H7 (cell line): Measurements from ENCODE around the gene PLA2G4E. TPM values are rescaled to one million over a fixed set of nuclear protein-coding genes. Genes with fewer than 3 reads are reported as not detected.
A peak's percentile ranks its signal among the peaks of the same experiment; 100 is the strongest.

ENCODE experiments used
- DNase-seq: peaks from one replicate; pipeline ENCODE4 v3.0.0; 2012
- H3K27me3 ChIP-seq: 2 replicates; pipeline ENCODE4 v1.6.0; 2011; ENCODE audit warnings: mild to moderate bottlenecking, low read length; ENCODE audit not compliant: control insufficient read depth, insufficient read depth
- H3K36me3 ChIP-seq: replicated peaks from 2 replicates; pipeline ENCODE4 v1.5.1; 2011; ENCODE audit warnings: low read length; ENCODE audit not compliant: control insufficient read depth, insufficient read depth
- H3K4me3 ChIP-seq: 2 replicates; pipeline ENCODE4 v1.5.1; 2011; ENCODE audit warnings: low read depth, mild to moderate bottlenecking, control low read depth, low read length, moderate library complexity; ENCODE audit not compliant: insufficient read depth
- total RNA-seq: library from RNA; depleted of rRNA; stranded (reverse); fragments of >200 nt; shearing (Covaris generic); gene quantifications from 2 replicates; pipeline ENCODE4 v1.2.3, GENCODE V29; 2014

PLA2G4E gene
- total RNA-seq, 1 experiment from 2014 or later = not detected

GRCh38 chr15:41983621-41984571 is 36.9 kb downstream of the PLA2G4E start:
- no peaks in the 10 kb centered on the region for H3K27me3 ChIP-seq
- no peaks in the 10 kb centered on the region for H3K36me3 ChIP-seq
- DNase-seq = no peak
- no peak overlapping the region for H3K4me3 ChIP-seq

DNA sequence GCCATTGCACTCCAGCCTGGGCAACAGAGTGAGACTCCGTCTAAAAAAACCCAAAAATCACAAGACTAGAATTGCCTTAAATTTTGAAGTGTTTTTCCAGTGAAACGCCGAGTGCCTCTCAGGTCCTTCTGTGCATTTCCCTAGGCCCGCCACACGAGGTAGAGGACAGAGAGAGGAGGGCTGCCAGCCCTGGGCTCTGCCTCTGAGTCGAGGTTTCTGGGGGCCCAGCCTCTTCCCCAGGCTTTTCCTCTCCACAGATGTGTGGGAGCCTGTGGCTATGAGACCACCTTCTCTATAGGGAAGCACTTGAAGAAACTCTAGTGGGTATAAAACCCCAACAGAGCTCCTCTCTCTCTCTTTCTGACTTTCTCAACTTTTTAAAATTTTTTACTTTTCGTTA is 37.6 kb downstream of the PLA2G4E start:
- H3K27me3 ChIP-seq = no peaks in the 10 kb centered on the region
- no peak overlapping the region for H3K4me3 ChIP-seq
- peak; percentile 64 for DNase-seq
- no peaks in the 10 kb centered on the region for H3K36me3 ChIP-seq

GRCh38 chr15:41982133-41982930 is 38.5 kb downstream of the PLA2G4E start:
- DNase-seq = no peak
- no peak overlapping the region for H3K4me3 ChIP-seq
- no peaks in the 10 kb centered on the region for H3K36me3 ChIP-seq
- H3K27me3 ChIP-seq = no peaks in the 10 kb centered on the region

DNA sequence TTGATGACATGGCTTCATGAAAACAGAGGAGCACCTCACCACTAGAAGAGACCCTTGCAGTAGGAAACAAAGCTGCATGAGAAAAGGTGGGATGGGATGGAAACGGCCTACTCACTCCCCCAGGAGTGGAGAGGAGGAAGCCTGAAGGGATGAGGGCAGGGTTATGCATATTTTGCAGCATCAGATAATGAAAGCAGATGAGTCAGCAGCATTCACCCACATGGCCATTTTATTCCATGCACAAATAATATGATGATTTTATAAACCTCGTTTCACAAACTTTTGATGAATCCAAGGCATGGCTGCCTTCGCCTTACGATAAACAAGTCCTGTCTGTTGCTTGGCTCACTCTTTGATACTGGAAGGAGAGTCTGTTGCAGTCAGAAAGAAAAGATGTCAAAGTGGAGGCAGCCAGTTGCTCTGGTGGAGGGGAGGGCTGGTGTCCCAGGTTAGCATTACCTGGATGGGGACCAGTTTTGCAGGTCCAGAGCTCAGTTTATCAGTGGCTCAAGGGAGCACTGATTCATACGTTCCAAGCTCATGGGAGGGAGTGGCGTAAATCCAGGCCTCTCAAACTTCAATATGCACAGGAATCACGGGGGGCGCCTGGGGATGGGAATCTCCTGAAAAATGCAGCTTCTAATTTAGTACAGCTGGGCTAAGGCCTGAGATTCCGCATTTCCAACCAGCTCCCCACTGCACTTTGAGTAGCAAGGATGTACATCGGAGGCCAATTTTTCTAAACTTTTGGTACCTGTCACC is 39.3 kb downstream of the PLA2G4E start:
- Histone ChIP-seq H3K27me3 (no peaks in the 10 kb centered on the region), H3K4me3 (no peak overlapping the region), H3K36me3 (no peaks in the 10 kb centered on the region)
- DNase-seq = no peak

DNA sequence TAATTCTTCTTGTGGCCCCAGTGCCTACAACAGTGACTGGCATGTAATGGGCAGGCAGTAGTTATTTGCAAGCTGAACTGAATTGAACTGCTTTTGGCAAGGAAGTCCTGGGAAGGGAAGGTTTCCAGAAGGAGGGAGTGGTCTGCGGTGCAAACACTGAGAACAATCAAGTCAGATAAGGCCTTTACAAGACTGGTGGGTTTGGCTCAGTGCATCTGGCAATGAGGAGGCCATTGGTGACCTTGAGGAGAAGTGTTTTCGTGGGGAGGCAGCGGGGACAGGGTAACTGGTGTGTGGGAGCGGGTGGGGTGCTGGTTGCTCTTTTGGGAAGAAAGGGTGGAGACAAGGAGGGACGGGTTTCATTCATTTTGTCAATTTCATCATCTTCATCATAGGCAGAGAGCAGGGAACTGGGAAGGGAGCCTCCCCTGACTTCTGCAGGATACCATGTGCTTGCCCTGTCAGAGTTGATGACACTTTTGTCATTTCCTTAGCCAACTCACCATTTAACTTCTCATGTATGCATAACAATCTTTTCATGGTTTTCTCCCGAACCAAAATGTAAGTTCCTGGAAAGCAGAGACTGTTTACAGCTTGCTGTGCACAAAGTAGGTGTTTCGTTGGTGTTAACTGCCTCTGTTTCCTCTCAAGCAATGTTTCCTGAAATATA is 40.1 kb downstream of the PLA2G4E start:
- Histone ChIP-seq H3K36me3 (no peaks in the 10 kb centered on the region), H3K4me3 (no peak overlapping the region), H3K27me3 (no peaks in the 10 kb centered on the region)
- no peak for DNase-seq

- no peak overlapping the region for H3K4me3 ChIP-seq
- H3K27me3 ChIP-seq = no peaks in the 10 kb centered on the region
- no peaks in the 10 kb centered on the region for H3K36me3 ChIP-seq
- DNase-seq = no peak
These were observed 41.2 kb downstream of the PLA2G4E start for GRCh38 chr15:41979493-41980266.

- Histone ChIP-seq H3K27me3 (no peaks in the 10 kb centered on the region), H3K4me3 (no peak overlapping the region), H3K36me3 (no peaks in the 10 kb centered on the region)
- no peak for DNase-seq
These were observed 42.3 kb downstream of the PLA2G4E start for GRCh38 chr15:41978534-41978933.

- H3K4me3 ChIP-seq = no peak overlapping the region
- no peak for DNase-seq
- H3K27me3 ChIP-seq = no peaks in the 10 kb centered on the region
- no peaks in the 10 kb centered on the region for H3K36me3 ChIP-seq
These were observed 43.0 kb downstream of the PLA2G4E start for GRCh38 chr15:41977757-41978383.

DNA sequence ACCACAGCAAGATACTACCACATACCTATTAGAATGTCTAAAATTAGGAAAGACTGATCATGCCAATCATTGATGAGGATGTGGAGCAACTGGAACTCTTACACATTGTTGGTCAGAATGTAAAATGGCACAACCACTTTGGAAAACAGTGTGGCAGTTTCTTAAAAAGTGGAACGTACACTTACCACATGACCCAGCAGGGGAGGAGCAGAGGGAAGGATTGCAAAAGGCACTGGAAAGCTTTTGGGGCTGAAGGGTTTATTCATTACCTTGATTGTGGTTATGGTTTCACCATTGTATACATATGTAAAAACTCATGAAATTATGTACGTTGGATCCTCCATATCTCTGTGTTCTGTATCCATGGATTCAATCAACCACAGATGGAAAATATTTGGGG is 45.2 kb downstream of the PLA2G4E start:
- no peak for DNase-seq
- no peaks in the 10 kb centered on the region for H3K27me3 ChIP-seq
- no peaks in the 10 kb centered on the region for H3K36me3 ChIP-seq
- no peak overlapping the region for H3K4me3 ChIP-seq

- Histone ChIP-seq H3K27me3 (no peaks in the 10 kb centered on the region), H3K4me3 (no peak overlapping the region), H3K36me3 (no peaks in the 10 kb centered on the region)
- no peak for DNase-seq
These were observed 46.8 kb downstream of the PLA2G4E start for GRCh38 chr15:41974041-41974440.

DNA sequence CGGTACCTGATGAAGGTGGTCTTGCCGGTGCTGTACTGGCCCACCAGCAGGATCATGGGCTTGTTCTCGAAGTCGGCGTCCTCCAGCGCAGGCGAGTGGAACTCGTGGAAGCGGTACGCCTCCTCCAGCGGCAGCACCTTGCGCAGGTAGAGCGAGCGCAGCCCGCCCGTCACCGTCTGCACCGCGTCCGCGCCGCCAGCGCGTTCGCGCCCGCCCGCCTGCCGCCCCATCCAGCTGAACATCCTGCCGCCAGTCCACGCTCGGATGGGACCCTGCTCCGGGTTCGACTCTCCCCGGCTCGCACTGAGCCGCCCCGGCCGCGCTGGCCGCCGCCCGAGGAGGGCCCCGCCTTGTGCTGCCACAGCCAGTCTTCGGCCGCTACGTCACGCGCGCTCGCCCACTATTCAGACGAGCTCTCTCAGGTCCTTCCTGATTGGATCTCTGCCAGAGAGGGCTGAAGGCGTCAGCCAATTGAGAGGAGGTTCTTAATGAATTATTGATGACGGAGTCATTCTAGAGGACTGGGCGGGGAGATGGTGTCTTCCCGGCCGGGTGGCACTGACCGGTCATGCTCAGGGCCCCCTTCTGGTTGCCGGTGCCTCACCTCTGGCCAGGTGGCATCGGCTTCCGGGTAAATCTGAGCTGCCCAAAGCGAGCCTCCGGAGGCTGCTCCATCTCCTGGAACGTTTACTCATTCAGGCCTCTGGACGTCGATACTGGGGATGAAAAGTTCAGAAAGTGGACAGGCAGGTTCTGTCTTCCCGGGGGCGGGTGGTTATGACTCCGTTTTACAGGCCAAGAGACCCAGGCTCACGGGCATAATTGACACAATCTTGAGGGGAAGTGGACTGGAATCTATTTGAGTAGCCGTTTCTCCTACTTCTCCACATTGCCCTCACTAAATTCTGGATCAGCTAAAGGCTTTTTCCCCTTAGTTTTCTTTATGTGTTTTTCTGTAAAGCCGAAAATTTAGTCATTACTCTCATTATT is 48.3 kb downstream of the PLA2G4E start, which contains the start of gene EHD4:
Gene EHD4 (minus strand): TSS at position 305 of the 990 bp plus-strand sequence. CDS start 63 bp downstream, at position 242.
- Histone ChIP-seq H3K4me3 (peak within 1 kb of the TSS; percentile 99), H3K27me3 (no peaks in the 10 kb centered on the region), H3K36me3 (no peaks in the 10 kb centered on the region)
- DNase-seq = peak; percentile 97

DNA sequence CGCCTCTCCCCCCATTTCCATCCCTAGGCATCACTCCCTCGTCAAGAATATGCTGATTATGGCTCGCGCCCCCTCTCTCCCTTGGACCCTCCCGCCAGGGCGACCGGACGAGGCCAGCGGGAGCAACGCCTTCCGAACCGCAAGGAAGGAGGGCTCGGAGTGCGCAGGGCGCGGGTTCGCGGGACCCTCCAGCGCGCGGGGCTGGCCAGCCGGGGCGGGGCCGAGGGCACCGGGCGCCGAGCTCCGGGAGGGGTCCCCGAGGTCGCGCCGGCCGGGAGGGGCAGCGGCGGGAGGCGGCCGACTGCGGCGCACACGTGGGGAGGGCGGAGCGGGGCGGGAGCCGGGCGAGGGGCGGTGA is 49.0 kb downstream of the PLA2G4E start:
- no peaks in the 10 kb centered on the region for H3K36me3 ChIP-seq
- no peaks in the 10 kb centered on the region for H3K27me3 ChIP-seq
- DNase-seq = peak; percentile 85
- peak overlapping the region; percentile 99 for H3K4me3 ChIP-seq
